ENCODE results near the gene PLAC1.

Gene PLAC1

DNA sequence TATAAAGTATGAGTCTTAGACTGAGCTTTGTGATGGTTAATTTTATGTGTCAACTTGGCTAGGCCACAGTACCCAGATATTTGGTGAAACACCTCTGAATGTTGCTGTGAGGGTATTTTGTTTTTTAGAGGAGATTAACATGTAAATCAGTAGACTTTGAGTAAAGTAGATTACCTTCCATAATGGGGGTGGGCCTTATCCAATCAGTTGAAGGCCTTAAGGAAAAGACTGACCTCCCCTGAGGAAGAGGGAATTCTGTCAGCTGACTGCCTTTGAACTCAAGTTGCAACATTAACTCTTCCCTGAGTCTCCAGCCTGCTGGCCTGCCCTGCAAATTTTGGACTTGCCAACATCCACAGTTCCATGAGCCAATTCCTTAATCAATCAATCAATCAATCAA is 66.0 kb downstream of the PLAC1 start:
- no peak for DNase-seq (ENCODE audit: extremely low read depth in 1 of 2, low read depth in 1 of 2)

DNA sequence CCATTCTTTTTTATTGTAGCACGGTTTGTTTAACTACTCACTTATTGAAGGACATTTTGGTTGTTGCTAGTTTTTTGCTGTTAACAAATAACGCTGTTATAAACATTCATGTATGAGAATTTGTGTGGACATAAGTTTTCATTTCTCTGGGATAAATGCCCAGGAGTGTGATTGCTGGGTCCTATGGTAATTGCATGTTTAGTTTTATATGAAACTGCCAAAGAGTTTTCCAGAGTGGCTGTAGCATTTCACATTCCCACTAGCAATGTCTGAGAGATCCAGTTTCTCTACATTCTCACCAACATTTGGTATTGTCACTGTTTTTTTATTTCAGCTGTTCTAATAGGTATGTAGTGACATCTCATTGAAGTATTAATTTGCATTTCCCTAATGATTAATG is 66.8 kb downstream of the PLAC1 start:
- no peak for DNase-seq (ENCODE audit: extremely low read depth in 1 of 2, low read depth in 1 of 2)

DNA sequence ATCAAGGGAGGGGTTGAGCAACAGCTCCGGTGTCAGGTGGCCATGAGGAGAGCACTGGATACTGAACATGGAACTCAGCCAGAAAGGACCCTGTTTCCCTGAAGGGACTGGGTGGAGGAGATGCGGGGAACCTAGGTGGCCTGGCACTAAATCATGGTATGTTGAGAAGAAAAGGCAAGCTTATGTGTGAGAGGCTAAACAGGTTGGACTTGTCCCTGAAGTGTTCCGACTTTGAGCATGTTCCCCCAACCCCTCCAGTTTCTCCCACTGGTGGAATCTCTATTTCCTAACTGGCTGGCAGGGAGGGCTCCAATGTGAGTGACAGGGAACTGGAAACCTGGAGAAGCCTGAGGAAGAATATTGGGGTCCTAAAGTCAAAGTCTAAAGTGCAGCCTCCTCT is 69.5 kb downstream of the PLAC1 start:
- no peak for DNase-seq (ENCODE audit: extremely low read depth in 1 of 2, low read depth in 1 of 2)

DNA sequence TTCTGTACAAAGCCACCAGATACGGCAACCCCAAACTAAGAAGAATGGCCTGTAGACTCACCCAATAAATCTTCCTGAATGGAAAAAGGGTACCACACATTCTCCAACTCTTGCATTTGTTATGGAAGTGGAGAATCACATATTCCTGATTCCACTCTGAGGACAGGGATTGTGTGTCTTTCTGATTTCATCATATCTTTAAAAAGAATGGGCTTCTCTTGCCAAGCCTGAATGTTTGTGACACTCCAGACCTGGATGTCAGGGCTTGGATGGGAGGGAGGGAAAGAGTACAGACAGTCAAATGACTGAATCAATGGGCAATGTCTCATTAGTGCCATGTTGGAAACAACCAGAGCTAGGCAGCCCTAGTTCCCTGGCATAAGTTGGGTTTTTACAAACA is 77.4 kb downstream of the PLAC1 start:
- DNase-seq (ENCODE audit: extremely low read depth in 1 of 2, low read depth in 1 of 2) = no peak

DNA sequence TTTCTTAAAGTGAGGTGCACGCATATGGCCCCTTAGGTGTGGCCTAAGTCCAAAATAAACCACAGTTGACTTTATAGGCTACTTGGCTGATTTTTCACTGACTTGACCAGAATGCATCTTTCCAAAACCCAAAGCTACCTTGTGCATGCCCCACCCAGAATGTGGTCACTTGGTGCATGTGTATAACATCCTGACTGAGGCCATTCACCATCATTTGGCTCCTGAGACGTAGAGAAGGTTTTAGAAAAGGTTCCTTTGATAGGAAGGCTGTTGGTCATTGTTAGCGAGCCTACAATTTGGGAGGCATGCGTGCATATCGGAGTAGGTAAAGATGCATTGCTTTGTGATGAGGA is 84.6 kb downstream of the PLAC1 start:
- DNase-seq (ENCODE audit: extremely low read depth in 1 of 2, low read depth in 1 of 2) = no peak

DNA sequence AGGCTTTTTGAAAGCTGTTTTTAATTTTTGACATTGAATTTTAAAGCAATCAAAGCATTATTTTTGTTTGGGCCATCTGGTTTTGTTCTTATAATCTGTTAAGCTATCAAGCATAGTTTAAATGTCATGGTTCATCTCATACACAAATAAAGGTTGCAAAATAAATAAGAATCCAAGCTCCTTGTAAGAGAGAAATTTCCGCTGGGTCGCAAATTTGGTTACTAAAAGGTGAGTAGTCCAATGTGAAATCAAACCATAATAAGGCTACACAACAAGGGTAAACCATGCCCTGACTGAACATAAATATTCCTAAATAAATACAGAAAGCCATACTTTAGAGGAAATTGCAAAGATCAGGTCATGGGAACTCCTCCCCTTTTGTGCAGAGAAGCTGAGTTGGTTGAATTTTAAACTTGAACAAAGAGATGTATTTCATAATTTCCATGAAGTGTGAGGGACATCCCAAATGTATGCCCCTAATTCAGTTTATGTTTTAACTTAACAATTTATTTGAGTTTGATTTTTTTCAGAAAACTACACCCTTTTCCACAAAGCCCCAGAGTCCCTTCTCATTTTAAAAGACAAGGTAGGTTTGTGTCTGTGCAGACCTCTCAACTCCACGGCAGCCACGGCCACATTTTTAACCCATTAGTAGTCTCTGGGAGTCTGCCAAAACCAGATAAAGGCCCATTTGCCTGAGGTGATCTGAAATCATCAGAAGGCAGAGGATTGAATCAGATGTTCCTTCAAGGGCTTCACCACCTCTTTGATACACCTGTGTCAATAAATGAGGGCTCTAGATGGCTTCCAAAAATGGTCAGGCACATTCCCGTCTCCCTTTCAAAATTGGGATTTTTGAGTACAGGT is 85.2 kb downstream of the PLAC1 start:
- no peak for DNase-seq (ENCODE audit: extremely low read depth in 1 of 2, low read depth in 1 of 2)

DNA sequence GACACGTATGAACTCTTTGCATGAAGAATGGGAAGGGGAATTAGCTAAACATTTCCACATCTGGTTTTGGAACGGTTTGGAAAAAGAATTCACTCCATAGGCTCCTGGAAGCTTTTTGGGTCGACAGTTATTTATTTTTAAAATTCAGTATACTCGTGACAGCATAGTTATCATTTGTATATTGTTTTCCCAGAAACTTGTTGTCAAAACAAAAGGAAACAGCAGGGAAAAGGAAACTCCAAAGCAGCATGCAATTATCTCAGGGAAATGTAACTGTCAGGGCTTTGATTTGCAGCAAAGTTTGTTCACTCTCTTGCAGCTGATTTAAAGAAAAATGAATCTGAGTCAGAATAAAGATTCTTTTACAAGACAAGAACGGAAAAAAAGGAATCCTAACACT is 86.5 kb downstream of the PLAC1 start:
- no peak for DNase-seq (ENCODE audit: extremely low read depth in 1 of 2, low read depth in 1 of 2)

DNA sequence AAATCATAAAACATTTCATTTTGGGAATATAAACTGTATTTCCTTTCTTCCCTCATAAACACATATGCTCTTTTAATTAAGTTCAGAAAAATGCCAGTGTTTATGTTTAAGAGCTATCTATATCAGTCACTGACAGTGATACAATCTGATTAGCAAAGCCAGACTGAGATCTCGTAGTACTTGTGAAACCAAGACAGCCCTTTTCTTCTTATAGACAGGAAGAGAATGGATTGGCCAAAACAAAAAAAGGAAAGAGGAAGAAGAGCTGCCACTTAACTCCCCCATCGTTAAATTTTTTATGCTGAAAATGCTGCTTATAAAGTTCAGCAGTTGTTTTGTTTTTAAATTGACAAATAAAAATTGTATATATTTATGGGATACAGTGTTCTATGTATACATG is 87.4 kb downstream of the PLAC1 start:
- DNase-seq (ENCODE audit: extremely low read depth in 1 of 2, low read depth in 1 of 2) = no peak

DNA sequence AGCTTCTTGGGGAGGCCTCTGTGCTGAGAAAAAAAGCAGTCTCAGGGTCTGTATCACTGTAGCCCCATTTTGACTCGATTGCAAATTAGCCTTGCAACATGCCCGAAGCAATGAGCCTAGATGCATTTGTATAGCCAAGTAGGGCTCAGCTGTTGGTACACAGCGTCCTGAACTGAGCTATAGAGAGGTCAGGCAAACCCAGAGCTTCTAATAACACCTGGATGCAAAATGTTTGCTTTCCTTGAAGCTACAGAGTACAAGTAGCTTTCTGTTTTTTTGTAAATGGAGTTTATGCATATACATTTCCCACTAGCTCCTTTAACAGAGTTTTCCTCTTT is 87.8 kb downstream of the PLAC1 start:
- no peak for DNase-seq (ENCODE audit: extremely low read depth in 1 of 2, low read depth in 1 of 2)

DNA sequence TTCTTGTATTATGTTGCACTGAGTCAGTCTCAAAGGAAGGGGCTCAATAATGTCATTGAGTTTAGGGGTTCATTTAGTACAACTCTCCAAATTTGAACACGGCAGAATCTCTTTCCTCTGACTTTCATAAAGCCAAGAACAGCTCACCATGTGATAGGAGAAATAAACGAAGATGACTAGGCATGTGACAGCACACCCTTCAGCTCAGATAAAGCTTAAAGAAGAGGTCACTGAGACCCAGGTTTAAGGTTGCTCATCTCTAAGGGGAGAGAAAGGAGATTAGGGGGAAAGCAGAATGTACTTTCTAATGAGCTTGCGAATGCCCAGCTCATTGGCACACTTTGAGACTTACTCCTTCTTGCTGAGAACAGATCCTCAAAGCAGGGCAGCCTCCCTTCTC is 89.0 kb downstream of the PLAC1 start:
- DNase-seq (ENCODE audit: extremely low read depth in 1 of 2, low read depth in 1 of 2) = no peak

DNA sequence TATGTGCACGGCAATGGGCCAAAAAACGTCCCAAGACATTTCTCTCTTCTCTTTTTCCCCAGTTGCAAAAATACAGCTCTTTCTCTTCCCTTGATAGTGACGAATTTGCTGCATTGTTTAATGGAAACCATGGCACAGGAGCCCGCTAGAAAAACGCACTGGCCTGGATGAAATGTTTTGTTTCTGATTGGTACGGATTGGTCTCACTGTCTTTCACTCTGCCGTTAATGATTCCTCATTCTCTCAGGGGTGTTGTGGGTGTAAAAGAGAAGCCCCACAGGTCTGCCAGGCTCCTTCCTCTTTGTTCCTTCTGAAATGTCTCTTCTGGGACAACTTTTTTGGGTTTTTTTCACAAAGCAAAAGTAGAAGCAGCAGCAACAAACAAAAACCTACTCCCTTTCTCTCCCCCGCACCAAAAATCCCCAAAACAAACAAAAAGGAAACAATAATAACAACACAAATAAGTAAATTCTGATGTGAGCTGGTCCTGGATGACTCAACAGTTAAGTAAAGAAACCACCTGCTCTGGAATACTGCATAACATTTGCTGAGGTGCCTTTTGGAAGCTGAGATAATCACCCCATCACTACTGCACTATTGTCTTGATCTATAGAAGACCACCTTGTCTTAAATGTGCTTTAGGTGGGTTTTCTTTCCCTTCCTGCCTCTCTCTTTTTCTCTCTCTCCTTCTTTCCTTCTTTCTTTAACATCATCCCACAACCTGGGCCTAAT is 89.8 kb downstream of the PLAC1 start:
- DNase-seq (ENCODE audit: extremely low read depth in 1 of 2, low read depth in 1 of 2) = no peak

DNA sequence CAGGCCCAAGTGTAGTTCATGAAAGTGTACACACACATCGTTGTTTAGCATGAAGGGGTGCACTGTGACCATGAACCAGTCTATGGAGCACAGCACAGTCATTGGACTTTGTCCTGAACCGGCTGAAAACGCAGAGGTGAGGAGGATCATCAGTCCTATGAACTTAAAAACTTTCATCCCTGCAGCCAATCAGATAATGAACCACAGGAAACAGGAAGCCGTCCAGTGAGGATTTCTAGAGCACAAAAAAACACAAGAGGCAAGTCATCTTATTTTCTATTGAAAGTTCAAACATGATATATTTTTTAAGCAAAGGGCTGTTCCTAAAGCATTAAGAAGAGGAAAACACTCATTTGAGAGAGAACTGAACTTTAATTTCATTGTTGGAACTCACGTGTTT is 91.8 kb downstream of the PLAC1 start:
- no peak for DNase-seq (ENCODE audit: extremely low read depth in 1 of 2, low read depth in 1 of 2)

DNA sequence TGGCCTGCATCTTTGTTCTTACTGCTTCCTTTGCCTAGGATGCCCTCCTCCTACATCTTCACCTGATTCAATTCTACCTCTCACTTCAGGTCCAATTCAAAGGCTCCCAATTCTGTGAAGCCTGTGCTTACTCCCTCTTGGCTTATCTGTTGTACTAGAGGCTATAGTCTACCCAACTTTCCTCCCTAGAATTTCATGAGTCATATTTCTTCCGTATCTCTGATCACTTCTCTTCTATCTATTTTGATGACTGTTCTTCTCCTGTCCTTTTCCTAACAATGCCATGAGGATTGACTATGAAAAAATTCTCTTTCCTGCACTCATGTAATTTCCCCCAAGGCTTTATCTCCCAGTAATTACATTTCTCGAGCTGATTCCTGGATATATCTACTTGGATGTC is 96.3 kb downstream of the PLAC1 start:
- no peak for DNase-seq (ENCODE audit: extremely low read depth in 1 of 2, low read depth in 1 of 2)

DNA sequence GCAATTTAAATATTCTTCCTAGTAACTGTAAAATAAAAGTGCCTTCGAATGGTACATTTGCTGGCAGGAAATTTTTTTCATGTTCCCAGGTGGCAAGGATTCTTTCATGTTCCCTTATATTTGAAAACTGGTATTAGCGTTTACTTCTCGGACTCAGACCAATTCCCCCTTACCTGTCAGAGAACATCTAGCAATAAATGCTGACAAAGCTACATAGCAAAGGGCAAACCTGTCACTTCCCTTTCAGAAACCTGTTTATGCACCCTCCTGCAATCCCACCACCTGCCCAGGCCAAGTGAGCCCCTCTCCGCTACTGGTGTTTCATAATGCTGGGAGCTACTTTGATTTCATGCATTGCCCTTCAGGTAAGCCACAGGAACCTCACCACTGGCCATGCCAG is 100.1 kb downstream of the PLAC1 start:
- no peak for DNase-seq (ENCODE audit: extremely low read depth in 1 of 2, low read depth in 1 of 2)

DNA sequence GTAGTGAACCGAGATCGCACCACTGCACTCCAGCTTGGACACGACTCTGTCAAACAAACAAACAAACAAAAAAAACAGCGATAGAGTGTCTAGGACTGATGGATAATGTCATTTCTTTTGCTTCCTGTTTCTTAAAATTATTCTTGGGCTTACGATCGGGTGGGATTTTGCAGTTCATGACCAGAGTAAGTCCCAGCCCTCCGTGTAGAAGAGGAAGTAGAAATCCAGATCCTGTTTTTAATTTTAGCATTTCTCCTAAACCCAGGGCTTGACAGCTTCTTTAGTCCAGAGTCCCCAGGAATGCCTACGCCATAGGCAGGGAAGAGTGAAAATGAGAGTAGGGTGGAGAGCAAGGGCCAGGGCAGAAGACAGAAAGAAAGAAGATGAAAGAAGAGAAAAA is 104.0 kb downstream of the PLAC1 start:
- DNase-seq (ENCODE audit: extremely low read depth in 1 of 2, low read depth in 1 of 2) = no peak

DNA sequence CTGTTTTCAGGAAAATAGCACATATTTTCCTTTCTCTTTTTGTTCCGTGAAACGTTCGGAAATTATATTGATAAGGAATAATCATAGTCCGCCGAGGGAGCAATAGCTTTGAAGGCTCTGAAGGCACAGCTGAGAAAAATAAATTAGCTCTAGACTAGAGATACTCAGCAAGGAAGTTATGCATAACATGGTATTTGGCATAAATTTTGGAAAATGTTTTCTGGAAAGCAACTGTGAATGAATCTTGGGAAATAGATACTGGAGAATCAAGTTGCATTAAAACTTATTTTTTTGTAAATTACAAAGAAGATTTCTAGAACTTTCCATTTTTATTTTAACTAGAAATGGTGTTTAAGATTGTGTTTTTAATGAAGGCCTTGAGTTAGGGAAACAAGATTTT is 105.9 kb downstream of the PLAC1 start:
- no peak for DNase-seq (ENCODE audit: extremely low read depth in 1 of 2, low read depth in 1 of 2)

DNA sequence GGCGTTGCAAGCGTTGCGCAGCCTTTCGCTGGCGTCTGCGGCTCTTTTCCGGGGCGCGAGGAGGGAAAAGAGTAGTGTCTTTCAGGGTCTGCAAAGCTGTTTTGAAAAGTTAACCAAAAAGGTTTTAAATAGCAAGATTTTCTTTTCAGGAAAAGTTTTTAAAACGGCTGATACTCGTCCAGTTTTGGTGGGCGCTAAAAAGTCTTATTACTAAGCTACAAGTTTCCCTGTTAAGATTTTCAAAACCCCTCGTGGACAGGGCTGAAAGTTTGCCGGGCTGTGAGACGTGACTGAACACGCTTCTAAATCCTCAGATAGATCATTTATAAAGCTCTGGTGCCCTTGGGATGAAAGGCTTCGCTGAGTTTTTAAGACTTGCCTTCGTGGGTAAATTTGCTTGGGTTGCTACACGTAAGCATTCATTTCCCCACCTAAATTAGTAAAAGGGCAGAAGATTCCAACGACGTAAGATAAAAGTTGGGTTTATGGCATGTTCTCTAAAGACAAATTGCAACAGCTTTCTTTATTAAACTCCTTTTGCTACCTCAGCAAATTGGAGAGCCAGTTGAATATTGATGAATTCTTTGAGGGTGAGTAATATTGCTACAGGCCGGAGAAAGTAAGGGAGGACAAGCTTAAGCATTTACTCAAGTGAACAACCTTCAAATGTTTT is 106.8 kb downstream of the PLAC1 start:
- DNase-seq (ENCODE audit: extremely low read depth in 1 of 2, low read depth in 1 of 2) = no peak

DNA sequence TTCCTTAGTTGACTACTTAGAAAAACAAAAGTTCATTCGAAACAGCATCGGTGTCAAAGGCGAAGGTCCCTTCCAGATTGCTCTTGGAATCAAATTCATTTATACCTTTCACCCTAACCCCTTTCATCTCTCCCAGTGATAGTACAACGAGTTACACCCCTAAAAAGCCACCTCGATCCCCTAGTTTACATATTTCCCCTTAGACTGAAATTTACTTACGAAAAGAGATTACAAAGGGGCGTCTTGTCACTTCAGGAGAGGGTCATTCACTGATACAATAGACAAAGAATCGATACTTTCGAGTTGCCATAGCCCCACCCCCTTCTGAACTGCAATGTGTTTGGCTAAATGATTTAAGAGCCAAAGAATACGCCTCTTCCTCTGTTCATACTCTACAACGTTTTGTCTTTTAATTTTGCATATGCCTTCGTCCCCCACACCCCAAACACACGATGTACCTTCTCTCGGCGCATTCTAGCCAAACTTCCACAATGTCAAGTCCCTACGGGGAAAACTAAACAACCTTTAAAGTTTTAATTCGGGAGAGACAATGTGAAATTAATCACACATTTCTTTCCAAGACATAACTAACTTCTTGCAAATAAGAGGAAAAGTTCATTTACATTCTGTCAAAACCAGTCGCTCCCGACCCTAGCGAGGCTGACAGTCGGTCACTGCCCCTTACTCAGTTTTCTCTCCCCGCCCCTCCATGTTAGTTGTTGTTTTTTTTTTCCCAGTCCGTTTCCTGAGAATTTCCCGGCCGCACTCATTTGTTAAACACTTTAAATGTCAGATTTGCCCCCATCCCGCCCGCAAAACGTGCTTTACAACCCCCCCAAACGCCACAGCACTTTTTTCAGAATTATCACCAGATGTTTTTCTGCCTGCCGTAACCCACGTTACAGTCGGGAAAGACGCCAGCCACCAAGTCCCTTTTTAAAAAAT is 109.7 kb downstream of the PLAC1 start:
- DNase-seq (ENCODE audit: extremely low read depth in 1 of 2, low read depth in 1 of 2) = no peak

DNA sequence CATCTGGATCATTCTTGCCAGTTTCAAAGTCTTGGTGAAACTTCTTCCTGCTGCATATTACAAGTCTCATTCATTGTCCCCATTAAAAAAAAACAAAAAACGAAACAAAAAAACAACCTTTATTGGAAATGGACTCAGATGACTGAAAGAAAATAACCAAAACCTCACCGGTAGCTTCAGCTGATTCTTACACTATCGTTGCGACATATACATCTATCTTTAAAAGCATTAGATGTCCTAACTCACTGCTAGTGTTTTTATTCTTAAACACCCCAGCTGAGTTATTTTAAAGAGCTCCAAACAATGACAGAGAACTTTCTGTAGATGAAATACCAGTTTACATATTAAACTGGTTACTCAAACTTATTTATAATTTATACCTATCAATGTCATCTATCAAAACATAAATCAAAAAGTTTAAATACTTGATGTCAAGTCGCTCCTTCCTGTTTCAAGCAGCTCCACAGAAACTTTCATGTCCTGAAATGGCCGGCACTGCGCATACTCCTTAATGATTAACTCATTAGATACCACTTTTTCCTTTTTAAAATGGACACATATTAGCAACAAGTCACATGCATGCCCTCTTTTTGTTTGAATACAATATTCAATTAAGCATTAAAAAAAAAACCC is 111.1 kb downstream of the PLAC1 start:
- no peak for DNase-seq (ENCODE audit: extremely low read depth in 1 of 2, low read depth in 1 of 2)

DNA sequence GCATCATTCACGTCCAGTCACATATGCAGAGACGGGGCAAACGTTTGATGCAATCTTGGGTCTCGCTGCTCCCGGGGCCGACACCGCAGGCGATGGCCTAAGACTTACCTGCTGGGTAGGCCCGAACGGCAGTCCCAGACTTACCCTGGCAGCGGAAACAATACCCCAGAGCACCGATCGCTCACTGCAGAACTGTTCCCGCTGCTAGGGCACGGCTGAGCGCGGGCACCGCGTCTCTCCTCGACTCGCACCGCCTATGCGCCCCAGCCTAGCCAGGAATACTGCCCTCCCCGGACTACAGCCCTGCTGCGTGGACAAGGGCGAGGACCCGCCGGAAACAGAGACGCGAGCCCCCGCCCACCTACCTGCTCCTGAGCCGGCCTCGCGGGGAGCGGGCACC is 112.1 kb downstream of the PLAC1 start:
- DNase-seq (ENCODE audit: extremely low read depth in 1 of 2, low read depth in 1 of 2) = no peak

DNA sequence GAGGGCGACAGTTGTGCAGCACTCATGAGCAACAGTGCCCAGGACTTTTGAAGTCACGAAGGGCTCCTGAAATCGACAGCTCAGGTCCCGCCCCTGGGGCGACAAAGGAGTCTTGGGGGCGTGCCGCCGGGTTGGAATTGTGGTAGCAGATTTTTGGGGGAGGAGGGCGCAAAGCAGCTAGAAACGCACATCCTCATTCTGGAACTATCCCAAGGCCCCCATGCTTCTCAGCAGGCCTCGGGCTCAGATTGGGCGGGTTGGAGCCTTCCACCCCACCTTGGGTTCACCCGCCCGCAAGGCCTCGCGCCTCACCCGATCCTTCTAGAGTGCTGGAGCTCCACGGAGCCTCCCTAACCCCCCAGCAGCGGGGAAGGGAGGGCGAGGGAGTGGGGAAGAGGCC is 112.8 kb downstream of the PLAC1 start:
- no peak for DNase-seq (ENCODE audit: extremely low read depth in 1 of 2, low read depth in 1 of 2)
